Measurements from ENCODE around the gene INSR.

Gene INSR

DNA sequence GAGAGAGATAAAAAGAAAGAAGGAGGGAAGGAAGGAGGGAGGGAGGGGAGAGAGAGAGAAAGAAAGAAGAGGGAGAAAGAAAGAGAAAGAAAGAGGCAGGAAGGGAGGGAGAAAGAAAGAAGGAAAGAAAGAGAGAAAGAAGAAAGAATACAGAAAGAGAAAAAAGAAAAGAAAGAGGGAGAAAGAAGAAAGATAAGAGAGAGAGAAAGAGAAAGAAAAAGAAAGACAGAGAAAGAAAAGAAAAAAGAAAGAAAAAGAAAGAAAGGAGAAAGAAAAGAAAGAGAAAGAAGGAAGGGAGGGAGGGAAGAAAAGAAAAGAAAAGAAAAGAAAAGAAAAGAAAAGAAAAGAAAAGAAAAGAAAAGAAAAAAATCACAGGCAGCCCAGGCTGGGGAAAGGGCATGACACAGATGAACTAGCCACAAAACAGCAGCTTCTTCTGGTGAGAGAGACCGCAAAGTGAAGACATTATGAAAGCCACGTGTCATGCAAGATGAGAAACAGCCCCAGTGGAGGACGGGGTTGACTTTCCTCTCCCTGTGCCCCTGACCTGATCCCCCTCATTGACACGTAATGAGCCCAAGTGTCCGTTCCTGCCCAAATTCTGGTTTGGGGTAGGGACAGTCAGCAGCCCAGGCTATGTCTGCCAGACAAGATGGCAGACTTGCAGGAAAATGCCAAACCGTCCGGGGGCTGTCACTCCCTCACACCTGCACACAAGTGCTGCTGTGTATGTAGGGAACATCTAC lies 102.1 kb downstream of the INSR start:
- H4K8ac ChIP-seq (ENCODE audit: low read length), result no peak overlapping the region
- no peak overlapping the region for H3K14ac ChIP-seq (ENCODE audit: low read length in 2 of 2)
- H2AK5ac ChIP-seq (ENCODE audit: low read length, severe bottlenecking), result no peak overlapping the region
- H3K23ac ChIP-seq (ENCODE audit: low read length in 2 of 2), result no peak overlapping the region
- peaks cover 0 to 6% of the 10 kb centered on the region in 2 experiments for H3K27me3 ChIP-seq (ENCODE audit: control insufficient read depth in 1 of 2, insufficient read depth in 1 of 2, low read length in 2 of 2)
- H3K4me1 ChIP-seq (ENCODE audit: control insufficient read depth, insufficient read depth, low read depth, low read length), result peaks cover 4% of the 10 kb centered on the region
- H2BK120ac ChIP-seq (ENCODE audit: low read depth, low read length), result no peak overlapping the region
- H2BK12ac ChIP-seq (ENCODE audit: low read length in 2 of 2), result no peak overlapping the region
- no peak for DNase-seq
- no peak overlapping the region for H2BK5ac ChIP-seq (ENCODE audit: low read depth, low read length, poor library complexity, severe bottlenecking)
- H4K91ac ChIP-seq (ENCODE audit: low read length), result peak overlapping the region; percentile 61
- no peak overlapping the region for H3K27ac ChIP-seq (ENCODE audit: low read length, poor library complexity, severe bottlenecking)
- WGBS, result 52% methylated on average over 7 of the region's 7 CpGs
- H3K9ac ChIP-seq (ENCODE audit: low read length), result no peak overlapping the region
- H3K18ac ChIP-seq (ENCODE audit: low read depth in 1 of 2, low read length in 2 of 2), result no peak overlapping the region
- H2AFZ ChIP-seq (ENCODE audit: low read depth, low read length), result no peak overlapping the region
- no peak overlapping the region for H3K4ac ChIP-seq (ENCODE audit: low read depth in 1 of 2, low read length in 2 of 2)
- H2BK15ac ChIP-seq (ENCODE audit: low read depth, poor library complexity, severe bottlenecking), result no peak overlapping the region
- H3K36me3 ChIP-seq (ENCODE audit: control insufficient read depth in 1 of 2, insufficient read depth in 2 of 2, low read depth in 1 of 2, low read length in 2 of 2), result no peaks in the 10 kb centered on the region
- H3K9me3 ChIP-seq (ENCODE audit: control insufficient read depth, low read length), result no peaks in the 10 kb centered on the region
- H3K79me1 ChIP-seq (replicated peaks; ENCODE audit: low read length, poor library complexity, severe bottlenecking), result no peaks in the 10 kb centered on the region
- no peak overlapping the region for H3K4me2 ChIP-seq (ENCODE audit: low read length, poor library complexity, severe bottlenecking)
- no peak overlapping the region for H3K4me3 ChIP-seq (ENCODE audit: insufficient read depth in 1 of 2, low read depth in 1 of 2, low read length in 2 of 2)

DNA sequence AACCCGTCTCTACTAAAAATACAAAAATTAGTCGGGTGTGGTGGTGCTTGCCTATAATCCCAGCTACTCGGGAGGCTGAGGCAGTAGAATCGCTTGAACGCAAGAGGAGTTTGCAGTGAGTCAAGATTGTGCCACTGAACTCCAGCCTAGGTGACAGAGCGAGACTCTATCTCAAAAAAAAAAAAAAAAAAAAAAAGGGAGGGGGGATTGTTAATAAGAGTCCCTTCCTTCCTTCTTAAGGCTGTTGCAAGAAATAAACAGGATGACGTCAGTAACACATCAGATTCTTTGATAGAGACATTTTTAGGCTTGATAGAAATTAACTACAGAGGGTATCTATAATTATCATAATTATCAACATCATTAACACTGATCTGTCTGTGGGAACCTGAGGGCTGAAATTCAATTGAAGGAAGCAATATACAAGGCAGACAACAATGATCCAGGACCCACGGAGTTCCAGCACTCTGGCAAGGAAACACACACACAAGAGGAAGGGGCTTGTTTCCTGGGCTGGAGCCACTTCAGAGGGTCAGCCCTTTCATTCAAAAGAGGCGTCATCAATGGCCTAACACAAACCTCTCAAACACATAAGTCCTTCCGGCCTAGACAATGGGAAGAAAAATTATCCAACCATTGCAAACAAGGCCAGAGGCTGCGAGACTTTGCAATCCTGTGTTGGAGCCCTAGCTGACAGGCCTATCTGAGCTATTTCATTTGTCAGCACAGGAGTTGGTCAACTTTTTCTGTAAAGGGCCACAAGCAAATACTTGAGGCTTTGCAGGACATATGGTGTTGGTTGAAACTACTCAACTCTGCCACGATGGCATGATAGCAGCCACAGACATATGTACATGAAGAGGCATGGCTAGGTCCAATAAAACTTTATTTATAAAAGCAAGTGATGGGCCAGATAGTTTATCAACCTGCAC lies 105.2 kb downstream of the INSR start:
- no peak overlapping the region for H3K9ac ChIP-seq (ENCODE audit: low read length)
- no peak overlapping the region for H3K23ac ChIP-seq (ENCODE audit: low read length in 2 of 2)
- H3K27ac ChIP-seq (ENCODE audit: low read length, poor library complexity, severe bottlenecking), result no peak overlapping the region
- no peak overlapping the region for H3K18ac ChIP-seq (ENCODE audit: low read depth in 1 of 2, low read length in 2 of 2)
- no peaks in the 10 kb centered on the region for H3K9me3 ChIP-seq (ENCODE audit: control insufficient read depth, low read length)
- H3K79me1 ChIP-seq (replicated peaks; ENCODE audit: low read length, poor library complexity, severe bottlenecking), result no peaks in the 10 kb centered on the region
- no peak overlapping the region for H4K91ac ChIP-seq (ENCODE audit: low read length)
- H2BK15ac ChIP-seq (ENCODE audit: low read depth, poor library complexity, severe bottlenecking), result no peak overlapping the region
- H3K36me3 ChIP-seq (ENCODE audit: control insufficient read depth in 1 of 2, insufficient read depth in 2 of 2, low read depth in 1 of 2, low read length in 2 of 2), result peaks cover 2 to 3% of the 10 kb centered on the region in 2 experiments
- H3K4me3 ChIP-seq (ENCODE audit: insufficient read depth in 1 of 2, low read depth in 1 of 2, low read length in 2 of 2), result no peak overlapping the region
- H2AK5ac ChIP-seq (ENCODE audit: low read length, severe bottlenecking), result no peak overlapping the region
- H3K4ac ChIP-seq (ENCODE audit: low read depth in 1 of 2, low read length in 2 of 2), result no peak overlapping the region
- H3K4me1 ChIP-seq (ENCODE audit: control insufficient read depth, insufficient read depth, low read depth, low read length), result no peaks in the 10 kb centered on the region
- H3K4me2 ChIP-seq (ENCODE audit: low read length, poor library complexity, severe bottlenecking), result no peak overlapping the region
- no peak overlapping the region for H2BK120ac ChIP-seq (ENCODE audit: low read depth, low read length)
- no peak overlapping the region for H4K8ac ChIP-seq (ENCODE audit: low read length)
- H2BK12ac ChIP-seq (ENCODE audit: low read length in 2 of 2), result no peak overlapping the region
- peaks cover 0 to 6% of the 10 kb centered on the region in 2 experiments for H3K27me3 ChIP-seq (ENCODE audit: control insufficient read depth in 1 of 2, insufficient read depth in 1 of 2, low read length in 2 of 2)
- DNase-seq, result peak; percentile 20
- no peak overlapping the region for H3K14ac ChIP-seq (ENCODE audit: low read length in 2 of 2)
- no peak overlapping the region for H2BK5ac ChIP-seq (ENCODE audit: low read depth, low read length, poor library complexity, severe bottlenecking)
- H2AFZ ChIP-seq (ENCODE audit: low read depth, low read length), result no peak overlapping the region
- WGBS, result 80% methylated on average over 10 of the region's 12 CpGs

DNA sequence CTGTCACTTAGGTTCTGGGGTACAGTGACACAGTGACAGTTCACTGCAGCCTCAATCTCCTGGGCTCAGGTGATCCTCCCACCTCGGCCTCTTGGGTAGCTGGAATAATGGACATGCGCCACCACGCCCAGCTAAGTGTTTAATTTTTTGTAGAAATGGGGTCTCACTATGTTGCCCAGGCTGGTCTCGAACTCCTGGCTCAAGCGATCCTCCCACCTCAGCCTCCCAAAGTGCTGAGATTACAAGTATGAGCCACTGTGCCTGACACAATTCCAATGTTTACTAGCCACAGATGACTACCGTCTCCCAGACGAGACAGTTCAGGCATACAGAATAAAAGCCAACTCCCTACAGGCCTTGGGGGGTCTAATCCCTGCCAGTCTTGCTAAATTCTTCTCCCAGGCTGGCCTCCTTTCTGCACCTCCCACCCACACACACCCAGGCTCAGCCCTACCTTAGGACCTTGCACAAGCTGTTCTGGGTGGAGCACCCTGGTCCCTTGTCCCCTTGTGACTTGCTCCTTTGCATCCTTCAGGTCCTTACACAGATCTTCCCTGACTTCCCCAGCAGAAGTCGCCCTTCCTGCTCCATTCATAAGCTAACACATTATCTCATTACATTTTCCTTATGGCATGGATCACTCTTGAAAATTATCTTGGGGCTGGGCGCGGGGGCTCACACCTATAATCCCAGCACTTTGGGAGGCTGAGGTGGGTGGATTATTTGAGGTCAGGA lies 106.4 kb downstream of the INSR start:
- Histone ChIP-seq H3K79me1 (replicated peaks; ENCODE audit: low read length, poor library complexity, severe bottlenecking) (no peaks in the 10 kb centered on the region), H3K18ac (ENCODE audit: low read depth in 1 of 2, low read length in 2 of 2) (no peak overlapping the region), H3K36me3 (ENCODE audit: control insufficient read depth in 1 of 2, insufficient read depth in 2 of 2, low read depth in 1 of 2, low read length in 2 of 2) (peaks cover 2 to 3% of the 10 kb centered on the region in 2 experiments), H3K27ac (ENCODE audit: low read length, poor library complexity, severe bottlenecking) (no peak overlapping the region), H4K8ac (ENCODE audit: low read length) (no peak overlapping the region), H2BK5ac (ENCODE audit: low read depth, low read length, poor library complexity, severe bottlenecking) (no peak overlapping the region), H2BK12ac (ENCODE audit: low read length in 2 of 2) (no peak overlapping the region), H2AFZ (ENCODE audit: low read depth, low read length) (no peak overlapping the region), H3K14ac (ENCODE audit: low read length in 2 of 2) (no peak overlapping the region), H3K4me1 (ENCODE audit: control insufficient read depth, insufficient read depth, low read depth, low read length) (no peaks in the 10 kb centered on the region), H2BK15ac (ENCODE audit: low read depth, poor library complexity, severe bottlenecking) (no peak overlapping the region), H3K4me3 (ENCODE audit: insufficient read depth in 1 of 2, low read depth in 1 of 2, low read length in 2 of 2) (no peak overlapping the region), H3K9me3 (ENCODE audit: control insufficient read depth, low read length) (no peaks in the 10 kb centered on the region), H3K4me2 (ENCODE audit: low read length, poor library complexity, severe bottlenecking) (no peak overlapping the region), H3K23ac (ENCODE audit: low read length in 2 of 2) (no peak overlapping the region), H2BK120ac (ENCODE audit: low read depth, low read length) (no peak overlapping the region), H2AK5ac (ENCODE audit: low read length, severe bottlenecking) (no peak overlapping the region), H3K4ac (ENCODE audit: low read depth in 1 of 2, low read length in 2 of 2) (no peak overlapping the region), H3K27me3 (ENCODE audit: control insufficient read depth in 1 of 2, insufficient read depth in 1 of 2, low read length in 2 of 2) (peaks cover 0 to 6% of the 10 kb centered on the region in 2 experiments), H3K9ac (ENCODE audit: low read length) (no peak overlapping the region), H4K91ac (ENCODE audit: low read length) (no peak overlapping the region)
- 95% methylated on average over 8 of the region's 10 CpGs for WGBS
- DNase-seq, result no peak

All from mesenchymal stem cell (in vitro differentiated cells and primary cell).